HEK293 (cell line): Measurements from ENCODE around the gene ARNT2.

Experiments
- CTCF ChIA-PET: fragments of 350-600 bp; formaldehyde crosslinking; extraction: SDS; loops from one replicate; lab custom pipeline; 2021; ENCODE audit warnings: antibody characterized with exemption; lab: Yijun Ruan, JAX
- POLR2A ChIA-PET: fragments of 300-600 bp; formaldehyde crosslinking; extraction: SDS; loops from one replicate; lab custom pipeline; 2020; ENCODE audit warnings: antibody characterized with exemption, inconsistent platforms; lab: Yijun Ruan, JAX
- H3K27ac ChIP-seq: fragments of 200-500 bp; sonication (Bioruptor generic); 2 replicates; pipeline ENCODE4 v1.5.1; 2014; ENCODE audit warnings: low read depth, low read length, control low read depth, inconsistent platforms; ENCODE audit errors: extremely low read depth
- H3K36me3 ChIP-seq, 2 experiments: fragments of 200-500 bp in 1 of 2; sonication (Bioruptor generic) in 1 of 2; 1 replicate in 1 of 2; 2 replicates in 1 of 2; pipeline ENCODE4 v1.5.1; 2014 to 2017; ENCODE audit warnings: inconsistent platforms in 2 of 2, low read length in 2 of 2; ENCODE audit not compliant: control insufficient read depth in 2 of 2, insufficient read depth in 1 of 2
- H3K4me1 ChIP-seq: fragments of 200-500 bp; sonication (Bioruptor generic); 2 replicates; pipeline ENCODE4 v1.5.1; 2014; ENCODE audit warnings: mild to moderate bottlenecking, low read length, inconsistent platforms; ENCODE audit not compliant: control insufficient read depth, insufficient read depth
- H3K4me3 ChIP-seq: 2 replicates; pipeline ENCODE4 v1.5.1; 2011; ENCODE audit warnings: low read depth, mild to moderate bottlenecking, control low read depth, low read length, moderate library complexity
- H3K9me3 ChIP-seq: fragments of 200-500 bp; sonication (Bioruptor generic); 2 replicates; pipeline ENCODE4 v1.5.1; 2014; ENCODE audit warnings: low read depth, low read length, inconsistent platforms; ENCODE audit not compliant: control insufficient read depth, insufficient read depth
- BCL11A ChIP-seq: fragments of 450-650 bp; formaldehyde crosslinking; IDR thresholded peaks from 2 replicates; pipeline ENCODE4 v1.5.1; 2016; ENCODE audit warnings: low read depth, missing biosample characterization, missing genetic modification characterization
- BCL11B ChIP-seq: fragments of 450-650 bp; formaldehyde crosslinking; IDR thresholded peaks from 2 replicates; pipeline ENCODE4 v1.5.1; 2016; ENCODE audit warnings: low read depth, missing biosample characterization, missing genetic modification characterization
- BCL6B ChIP-seq: fragments of 450-650 bp; formaldehyde crosslinking; IDR thresholded peaks from 2 replicates; pipeline ENCODE4 v1.5.1; 2017; ENCODE audit warnings: missing biosample characterization, missing genetic modification characterization
- GLIS2 ChIP-seq: fragments of 450-650 bp; formaldehyde crosslinking; IDR thresholded peaks from 2 replicates; pipeline ENCODE4 v1.5.1; 2016; ENCODE audit warnings: missing biosample characterization, missing genetic modification characterization
- KLF16 ChIP-seq: fragments of 450-650 bp; formaldehyde crosslinking; IDR thresholded peaks from 2 replicates; pipeline ENCODE4 v1.5.1; 2017; ENCODE audit warnings: missing biosample characterization, missing genetic modification characterization
- MYNN ChIP-seq: fragments of 450-650 bp; formaldehyde crosslinking; IDR thresholded peaks from 2 replicates; pipeline ENCODE4 v1.5.1; 2016; ENCODE audit warnings: missing biosample characterization, missing genetic modification characterization, borderline replicate concordance
- SCRT1 ChIP-seq: fragments of 450-650 bp; formaldehyde crosslinking; IDR thresholded peaks from 2 replicates; pipeline ENCODE4 v1.5.1; 2016; ENCODE audit warnings: missing biosample characterization, missing genetic modification characterization, borderline replicate concordance
- TRIM28 ChIP-seq: IDR thresholded peaks from 2 replicates; pipeline ENCODE4 v1.6.1; 2011; ENCODE audit warnings: low read length, control low read depth, borderline replicate concordance
- ZBTB1 ChIP-seq: fragments of 450-650 bp; formaldehyde crosslinking; IDR thresholded peaks from 2 replicates; pipeline ENCODE4 v1.5.1; 2016; ENCODE audit warnings: missing biosample characterization, missing genetic modification characterization
- ZBTB21 ChIP-seq: fragments of 450-650 bp; formaldehyde crosslinking; IDR thresholded peaks from 2 replicates; pipeline ENCODE4 v1.5.1; 2017; ENCODE audit warnings: missing biosample characterization, missing genetic modification characterization
- ZBTB26 ChIP-seq: fragments of 450-650 bp; formaldehyde crosslinking; optimal IDR thresholded peaks from 2 replicates; pipeline ENCODE3; 2016; ENCODE audit warnings: missing biosample characterization, mild to moderate bottlenecking, missing genetic modification characterization
- ZBTB8A ChIP-seq: fragments of 450-650 bp; formaldehyde crosslinking; IDR thresholded peaks from 2 replicates; pipeline ENCODE4 v1.5.1; 2016; ENCODE audit warnings: missing biosample characterization, missing genetic modification characterization
- ZFHX2 ChIP-seq: fragments of 450-650 bp; formaldehyde crosslinking; conservative IDR thresholded peaks from 2 replicates; pipeline ENCODE4 v1.5.1; 2016; ENCODE audit warnings: missing biosample characterization, missing genetic modification characterization
- ZFP37 ChIP-seq: fragments of 450-650 bp; formaldehyde crosslinking; IDR thresholded peaks from 2 replicates; pipeline ENCODE4 v1.5.1; 2016; ENCODE audit warnings: missing biosample characterization, missing genetic modification characterization
- ZNF132 ChIP-seq: fragments of 450-650 bp; formaldehyde crosslinking; IDR thresholded peaks from 2 replicates; pipeline ENCODE4 v1.5.1; 2017; ENCODE audit warnings: missing biosample characterization, missing genetic modification characterization, borderline replicate concordance
- ZNF221 ChIP-seq: fragments of 450-650 bp; formaldehyde crosslinking; IDR thresholded peaks from 2 replicates; pipeline ENCODE4 v1.5.1; 2017; ENCODE audit warnings: missing biosample characterization, missing genetic modification characterization, borderline replicate concordance
- ZNF335 ChIP-seq: fragments of 450-650 bp; formaldehyde crosslinking; conservative IDR thresholded peaks from 2 replicates; pipeline ENCODE4 v1.5.1; 2016; ENCODE audit warnings: missing biosample characterization, missing genetic modification characterization
- ZNF449 ChIP-seq: fragments of 450-650 bp; formaldehyde crosslinking; IDR thresholded peaks from 2 replicates; pipeline ENCODE4 v1.5.1; 2017; ENCODE audit warnings: missing biosample characterization, mild to moderate bottlenecking, missing genetic modification characterization, moderate library complexity
- ZNF514 ChIP-seq: fragments of 450-650 bp; formaldehyde crosslinking; IDR thresholded peaks from 2 replicates; pipeline ENCODE4 v1.5.1; 2016; ENCODE audit warnings: missing biosample characterization, missing genetic modification characterization
- ZNF544 ChIP-seq: fragments of 450-650 bp; formaldehyde crosslinking; IDR thresholded peaks from 2 replicates; pipeline ENCODE4 v1.5.0; 2017; ENCODE audit warnings: missing biosample characterization, missing genetic modification characterization
- ZNF571 ChIP-seq: fragments of 450-650 bp; formaldehyde crosslinking; IDR thresholded peaks from 2 replicates; pipeline ENCODE4 v1.5.0; 2017; ENCODE audit warnings: missing biosample characterization, missing genetic modification characterization
- ZNF610 ChIP-seq: fragments of 450-650 bp; formaldehyde crosslinking; IDR thresholded peaks from 2 replicates; pipeline ENCODE4 v1.5.1; 2016; ENCODE audit warnings: missing biosample characterization, missing genetic modification characterization, borderline replicate concordance
- ZNF677 ChIP-seq: fragments of 450-650 bp; IDR thresholded peaks from 2 replicates; pipeline ENCODE4 v1.5.0; 2018; ENCODE audit warnings: missing biosample characterization, mild to moderate bottlenecking, missing genetic modification characterization, moderate library complexity
- ZNF707 ChIP-seq: fragments of 450-650 bp; formaldehyde crosslinking; IDR thresholded peaks from 2 replicates; pipeline ENCODE4 v1.5.1; 2016; ENCODE audit warnings: missing biosample characterization, missing genetic modification characterization

The ARNT2 gene

GRCh38 chr15:80462111-80462510 is 57.9 kb downstream of the ARNT2 start:
- TF ChIP-seq ZNF335 (tag by site-specific recombination) (no peak), BCL11A (tag by site-specific recombination) (no peak), ZBTB21 (tag by site-specific recombination) (no peak), TRIM28 (no peak), ZBTB1 (tag by site-specific recombination) (no peak), ZNF571 (no peak), ZBTB8A (tag by site-specific recombination) (no peak), ZNF514 (tag by site-specific recombination) (no peak), ZFHX2 (tag by site-specific recombination) (no peak)
- ChIA-PET CTCF (interaction anchor here (1.0 kb wide), 1 partner anchor 508 kb away, joined by 3 read pairs; no protein-coding TSS in a partner anchor), POLR2A (no interaction called here)
- H3K27ac ChIP-seq: no peak overlapping the region
- H3K4me3 ChIP-seq: no peak overlapping the region
- no peaks in the 10 kb centered on the region for H3K36me3 ChIP-seq
- H3K4me1 ChIP-seq: no peaks in the 10 kb centered on the region
- no peaks in the 10 kb centered on the region for H3K9me3 ChIP-seq

- no peak for TF ChIP-seq BCL6B (tag by site-specific recombination)
- TF ChIP-seq ZNF571: no peak
- TF ChIP-seq ZNF449 (tag by site-specific recombination): no peak
- no peak for TF ChIP-seq ZBTB26 (tag by site-specific recombination)
- TF ChIP-seq BCL11B: no peak
- no peak for TF ChIP-seq MYNN (tag by site-specific recombination)
- no peak for TF ChIP-seq ZNF221 (tag by site-specific recombination)
- no peak for TF ChIP-seq ZNF132 (tag by site-specific recombination)
- no peak for TF ChIP-seq GLIS2
- TF ChIP-seq KLF16: no peak
- no peak for TF ChIP-seq ZNF610 (tag by site-specific recombination)
- TF ChIP-seq ZFP37 (tag by site-specific recombination): no peak
- TF ChIP-seq ZNF544 (tag by site-specific recombination): no peak
- no peak for TF ChIP-seq ZNF707 (tag by site-specific recombination)
- TF ChIP-seq SCRT1 (tag by site-specific recombination): no peak
- no peak for TF ChIP-seq ZNF677 (tag by site-specific recombination)
- TF ChIP-seq ZNF335 (tag by site-specific recombination): no peak
- H3K4me3 ChIP-seq: no peak overlapping the region
- H3K27ac ChIP-seq: no peak overlapping the region
- no peaks in the 10 kb centered on the region for H3K4me1 ChIP-seq
- CTCF ChIA-PET: interaction anchor here (0.7 to 1.7 kb wide), 4 partner anchors 8 to 507 kb away, joined by 3 to 7 read pairs (median 3); no protein-coding TSS in a partner anchor
- H3K9me3 ChIP-seq: no peaks in the 10 kb centered on the region
- no peaks in the 10 kb centered on the region for H3K36me3 ChIP-seq
- POLR2A ChIA-PET: no interaction called here
Observed at GRCh38 chr15:80462836-80463512, 58.8 kb downstream of the ARNT2 start.
